Measurements from ENCODE around the gene JMJD6. TPM values are rescaled to one million over a fixed set of nuclear protein-coding genes. Genes with fewer than 3 reads are reported as not detected.
"Not testable (repeated sequence)": the region's sequence is repeated elsewhere in the genome, so short reads cannot be mapped to it uniquely, and the experiment has no call there.

Gene JMJD6
- total RNA-seq, 1 experiment from 2014 or later, result 60.0 TPM

DNA sequence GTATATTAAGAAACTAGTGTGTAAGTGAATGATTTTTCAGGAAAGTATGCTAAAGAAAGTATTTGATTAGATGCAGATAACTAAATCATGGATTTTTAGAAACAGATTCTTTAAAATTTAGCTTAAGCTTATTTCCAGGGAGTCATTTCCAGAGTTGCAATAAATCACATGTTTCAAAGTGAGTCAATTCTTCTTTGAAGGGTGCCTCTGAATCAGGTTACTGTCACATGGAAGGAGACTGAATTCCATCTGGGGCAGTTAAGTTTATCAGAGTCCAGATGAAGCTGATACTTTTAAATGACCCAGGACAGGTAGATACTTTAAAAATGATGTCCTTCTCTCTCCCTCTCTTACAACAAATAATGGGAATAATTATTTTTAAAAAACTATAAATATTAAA lies 16.6 kb upstream of the JMJD6 start:
- H3K27ac ChIP-seq (ENCODE audit: low read length), result no peak overlapping the region
- POLR2A ChIA-PET, result no interaction called here
- CTCF ChIA-PET, result no interaction called here
- no peak for DNase-seq (ENCODE audit: low read depth, low spot score)
- no peaks in the 10 kb centered on the region for H3K9me3 ChIP-seq (ENCODE audit: control insufficient read depth, insufficient read depth, low read depth, low read length)
- BruUV-seq (replicated peaks), result no TSS peak
- peaks cover 25% of the 10 kb centered on the region for H3K36me3 ChIP-seq (ENCODE audit: control insufficient read depth, insufficient read depth, low read length)
- ATAC-seq, result no peak
- intact Hi-C loops (cut with micrococcal nuclease; ENCODE audit: unreplicated experiment), result no loop called here
- no peak overlapping the region for H3K4me3 ChIP-seq (ENCODE audit: low read depth in 2 of 2, low read length in 2 of 2)
- TF ChIP-seq TCF7L2 (IDR thresholded peaks at IDR 0.05; ENCODE audit: low read depth, low read length) (no peak), POLR2AphosphoS5 (IDR thresholded peaks at IDR 0.05; ENCODE audit: low read depth, low read length) (no peak), CTCF (IDR thresholded peaks at IDR 0.05) (no peak), SIN3A (IDR thresholded peaks at IDR 0.05; ENCODE audit: borderline replicate concordance, insufficient read depth, low read depth, low read length) (no peak)
- TF ChIP-seq, protein P1, sequence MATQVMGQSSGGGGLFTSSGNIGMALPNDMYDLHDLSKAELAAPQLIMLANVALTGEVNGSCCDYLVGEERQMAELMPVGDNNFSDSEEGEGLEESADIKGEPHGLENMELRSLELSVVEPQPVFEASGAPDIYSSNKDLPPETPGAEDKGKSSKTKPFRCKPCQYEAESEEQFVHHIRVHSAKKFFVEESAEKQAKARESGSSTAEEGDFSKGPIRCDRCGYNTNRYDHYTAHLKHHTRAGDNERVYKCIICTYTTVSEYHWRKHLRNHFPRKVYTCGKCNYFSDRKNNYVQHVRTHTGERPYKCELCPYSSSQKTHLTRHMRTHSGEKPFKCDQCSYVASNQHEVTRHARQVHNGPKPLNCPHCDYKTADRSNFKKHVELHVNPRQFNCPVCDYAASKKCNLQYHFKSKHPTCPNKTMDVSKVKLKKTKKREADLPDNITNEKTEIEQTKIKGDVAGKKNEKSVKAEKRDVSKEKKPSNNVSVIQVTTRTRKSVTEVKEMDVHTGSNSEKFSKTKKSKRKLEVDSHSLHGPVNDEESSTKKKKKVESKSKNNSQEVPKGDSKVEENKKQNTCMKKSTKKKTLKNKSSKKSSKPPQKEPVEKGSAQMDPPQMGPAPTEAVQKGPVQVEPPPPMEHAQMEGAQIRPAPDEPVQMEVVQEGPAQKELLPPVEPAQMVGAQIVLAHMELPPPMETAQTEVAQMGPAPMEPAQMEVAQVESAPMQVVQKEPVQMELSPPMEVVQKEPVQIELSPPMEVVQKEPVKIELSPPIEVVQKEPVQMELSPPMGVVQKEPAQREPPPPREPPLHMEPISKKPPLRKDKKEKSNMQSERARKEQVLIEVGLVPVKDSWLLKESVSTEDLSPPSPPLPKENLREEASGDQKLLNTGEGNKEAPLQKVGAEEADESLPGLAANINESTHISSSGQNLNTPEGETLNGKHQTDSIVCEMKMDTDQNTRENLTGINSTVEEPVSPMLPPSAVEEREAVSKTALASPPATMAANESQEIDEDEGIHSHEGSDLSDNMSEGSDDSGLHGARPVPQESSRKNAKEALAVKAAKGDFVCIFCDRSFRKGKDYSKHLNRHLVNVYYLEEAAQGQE (IDR thresholded peaks at IDR 0.05; ENCODE audit: insufficient read depth in 1 of 2, low read depth in 2 of 2, low read length in 1 of 2), result no peak
- peaks cover 22% of the 10 kb centered on the region for H3K4me1 ChIP-seq (ENCODE audit: control insufficient read depth, insufficient read depth, low read length)
- H3K27me3 ChIP-seq (ENCODE audit: control insufficient read depth, insufficient read depth, low read length), result no peaks in the 10 kb centered on the region
- in situ Hi-C loops (cut with HindIII; ENCODE audit: low pct_unique_long_range_greater_than_20kb, low sequenced_read_pairs), result no loop called here

DNA sequence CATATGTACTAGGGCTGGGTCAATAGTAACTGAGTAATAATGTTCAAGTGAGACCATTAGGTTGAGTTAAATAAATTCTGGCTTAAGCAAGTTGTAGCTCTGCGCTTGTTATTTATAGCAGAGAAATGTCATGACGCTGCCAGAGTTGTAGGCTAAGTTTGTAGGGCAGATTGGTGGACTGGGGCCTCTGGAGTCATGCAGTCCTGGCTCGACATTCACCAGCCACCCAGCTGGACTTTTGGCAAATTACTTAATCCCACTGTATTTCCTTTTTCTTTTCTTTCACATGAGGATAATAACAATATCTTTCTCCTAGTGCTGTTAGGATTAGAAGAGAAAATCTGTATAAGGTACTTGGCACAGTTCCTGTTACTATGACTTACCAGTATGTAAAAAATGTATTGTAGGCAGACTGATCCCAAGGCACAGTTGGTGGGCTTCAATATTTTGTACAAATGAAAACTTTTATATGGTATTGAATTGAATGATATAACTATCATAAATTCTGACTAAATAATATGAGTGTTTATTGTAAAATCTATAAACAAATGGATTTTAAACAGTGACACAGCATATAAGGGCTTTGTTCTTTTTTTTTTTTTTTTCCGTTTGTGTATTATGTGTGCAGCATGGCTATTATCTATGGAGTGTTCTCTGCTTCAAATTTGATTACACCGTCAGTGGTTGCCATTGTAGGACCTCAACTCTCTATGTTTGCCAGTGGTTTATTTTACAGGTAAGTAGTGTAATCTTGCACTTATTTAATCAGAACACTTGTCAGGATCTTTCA lies 14.1 kb upstream of the JMJD6 start:
- H3K36me3 ChIP-seq (ENCODE audit: control insufficient read depth, insufficient read depth, low read length), result peaks cover 32% of the 10 kb centered on the region
- H3K9me3 ChIP-seq (ENCODE audit: control insufficient read depth, insufficient read depth, low read depth, low read length), result no peaks in the 10 kb centered on the region
- intact Hi-C loops (cut with micrococcal nuclease; ENCODE audit: unreplicated experiment), result no loop called here
- no TSS peak for BruUV-seq (replicated peaks)
- TF ChIP-seq POLR2AphosphoS5 (IDR thresholded peaks at IDR 0.05; ENCODE audit: low read depth, low read length), result no peak
- no peak for TF ChIP-seq CTCF (IDR thresholded peaks at IDR 0.05)
- no peak for TF ChIP-seq TCF7L2 (IDR thresholded peaks at IDR 0.05; ENCODE audit: low read depth, low read length)
- TF ChIP-seq, protein P1 (IDR thresholded peaks at IDR 0.05; ENCODE audit: insufficient read depth in 1 of 2, low read depth in 2 of 2, low read length in 1 of 2), result no peak
- TF ChIP-seq SIN3A (IDR thresholded peaks at IDR 0.05; ENCODE audit: borderline replicate concordance, insufficient read depth, low read depth, low read length), result no peak
- H3K27ac ChIP-seq (ENCODE audit: low read length), result peak overlapping the region; percentile 31; the same call in 1 of the 2 replicates
- peaks cover 22% of the 10 kb centered on the region for H3K4me1 ChIP-seq (ENCODE audit: control insufficient read depth, insufficient read depth, low read length)
- no peak for ATAC-seq
- DNase-seq (ENCODE audit: low read depth, low spot score), result no peak
- CTCF ChIA-PET, result interaction anchor here (0.6 kb wide), 1 partner anchor 108 kb away, joined by 3 read pairs; no protein-coding TSS in a partner anchor
- in situ Hi-C loops (cut with HindIII; ENCODE audit: low pct_unique_long_range_greater_than_20kb, low sequenced_read_pairs), result no loop called here
- no peak overlapping the region for H3K4me3 ChIP-seq (ENCODE audit: low read depth in 2 of 2, low read length in 2 of 2)
- POLR2A ChIA-PET, result interaction anchor here (0.6 to 0.7 kb wide), 2 partner anchors 27 to 66 kb away, joined by 3 to 7 read pairs; no protein-coding TSS in a partner anchor
- no peaks in the 10 kb centered on the region for H3K27me3 ChIP-seq (ENCODE audit: control insufficient read depth, insufficient read depth, low read length)

GRCh38 chr17:76739568-76740115 lies 13.2 kb upstream of the JMJD6 start:
- BruUV-seq (replicated peaks); DNase-seq (ENCODE audit: low read depth, low spot score); ATAC-seq; H3K9me3 ChIP-seq (ENCODE audit: control insufficient read depth, insufficient read depth, low read depth, low read length); intact Hi-C loops (cut with micrococcal nuclease; ENCODE audit: unreplicated experiment); in situ Hi-C loops (cut with HindIII; ENCODE audit: low pct_unique_long_range_greater_than_20kb, low sequenced_read_pairs); H3K27me3 ChIP-seq (ENCODE audit: control insufficient read depth, insufficient read depth, low read length): not testable (repeated sequence)
- H3K36me3 ChIP-seq (ENCODE audit: control insufficient read depth, insufficient read depth, low read length), result peaks cover 33% of the 10 kb centered on the region
- H3K4me1 ChIP-seq (ENCODE audit: control insufficient read depth, insufficient read depth, low read length), result peaks cover 23% of the 10 kb centered on the region
- ChIA-PET POLR2A (interaction anchor here (0.6 to 0.7 kb wide), 3 partner anchors 28 to 67 kb away, joined by 3 to 7 read pairs (median 6); no protein-coding TSS in a partner anchor), CTCF (interaction anchor here (0.6 kb wide), 1 partner anchor 109 kb away, joined by 3 read pairs; no protein-coding TSS in a partner anchor)
- H3K27ac ChIP-seq (ENCODE audit: low read length), result peak overlapping the region; percentile 91
- peak overlapping the region in 1 of 2 experiments; percentile 96; a peak in 2 of 4 replicates for H3K4me3 ChIP-seq (ENCODE audit: low read depth in 2 of 2, low read length in 2 of 2)
